GM12878 (cell line): ENCODE results near the gene PSMA2. TPM values are rescaled to one million over a fixed set of nuclear protein-coding genes. Genes with fewer than 3 reads are reported as not detected.

Experiments used
- ATAC-seq: fragments of 200-7000 bp; cut with Tn5 transposase; 3 replicates; pipeline ENCODE4 v1.9.1; 2020; ENCODE audit warnings: mild to moderate bottlenecking, moderate library complexity
- BruUV-seq: library from RNA; stranded (reverse); fragments of 400-500 nt; replicated peaks from 2 replicates; lab custom pipeline; 2021; lab: Mats Ljungman, UMichigan
- CTCF ChIA-PET: fragments of 300-600 bp; sonication (Branson Sonifier 250); formaldehyde crosslinking; extraction: SDS; loops from one replicate; lab custom pipeline; 2021; ENCODE audit warnings: inconsistent platforms; lab: Yijun Ruan, JAX
- POLR2A ChIA-PET: fragments of 350-600 bp; formaldehyde crosslinking; extraction: SDS; loops from one replicate; lab custom pipeline; 2021; ENCODE audit warnings: inconsistent platforms; lab: Charles Lee
- RAD21 ChIA-PET: fragments of 300-600 bp; sonication (Branson Sonifier 250); formaldehyde crosslinking; loops from one replicate; lab custom pipeline; 2023; ENCODE audit warnings: antibody characterized with exemption; ENCODE audit not compliant: unreplicated experiment; lab: Charles Lee
- SMC1A ChIA-PET: fragments of 300-600 bp; sonication (Branson Sonifier 250); formaldehyde crosslinking; loops from one replicate; lab custom pipeline; 2023; ENCODE audit not compliant: unreplicated experiment, uncharacterized antibody; lab: Charles Lee
- DNase-seq: peaks from one replicate; pipeline ENCODE4 v3.0.0-alpha.2; 2011; ENCODE audit warnings: low read depth, low spot score
- FAIRE-seq: peaks from 3 replicates; lab custom pipeline; 2011; peaks lifted over from hg19 to GRCh38; lab: Jason Lieb, UNC
- H2AFZ ChIP-seq: 2 replicates; pipeline ENCODE4 v1.6.0; 2011; ENCODE audit warnings: low read depth, low read length, control low read depth; ENCODE audit not compliant: control insufficient read depth
- H3K27ac ChIP-seq: 2 replicates; pipeline ENCODE4 v1.5.1; 2011; ENCODE audit warnings: control low read depth; ENCODE audit not compliant: control insufficient read depth, insufficient read depth
- H3K27me3 ChIP-seq, 2 experiments: replicated peaks in 1 of 2; 2 replicates each; pipeline versions ENCODE4 v1.6.0 to v1.6.1; 2011; ENCODE audit warnings: low read length in 1 of 2; ENCODE audit not compliant: control insufficient read depth in 2 of 2, insufficient read depth in 2 of 2
- H3K36me3 ChIP-seq, 2 experiments: 2 replicates each; pipeline ENCODE4 v1.5.1; 2011; ENCODE audit warnings: low read length in 1 of 2; ENCODE audit not compliant: control insufficient read depth in 2 of 2, insufficient read depth in 2 of 2
- H3K4me1 ChIP-seq: 2 replicates; pipeline ENCODE4 v1.6.1; 2011; ENCODE audit warnings: mild to moderate bottlenecking, low read length, moderate library complexity, mixed read lengths; ENCODE audit not compliant: control insufficient read depth, insufficient read depth
- H3K4me2 ChIP-seq: 2 replicates; pipeline ENCODE4 v1.6.0; 2011; ENCODE audit warnings: control low read depth; ENCODE audit not compliant: control insufficient read depth, insufficient read depth
- H3K4me3 ChIP-seq: fragments of 200-600 bp; sonication (generic); 2 replicates; pipeline ENCODE4 v1.5.1; 2016
- H3K79me2 ChIP-seq: 2 replicates; pipeline ENCODE4 v1.6.0; 2011; ENCODE audit warnings: low read length; ENCODE audit not compliant: control insufficient read depth, insufficient read depth
- H3K9ac ChIP-seq: 2 replicates; pipeline ENCODE4 v1.8.0; 2011; ENCODE audit warnings: low read length, control low read depth, mixed read lengths; ENCODE audit not compliant: control insufficient read depth, insufficient read depth
- H3K9me3 ChIP-seq: replicated peaks from 3 replicates; pipeline ENCODE4 v1.5.1; 2011; ENCODE audit warnings: mild to moderate bottlenecking, low read length; ENCODE audit not compliant: control insufficient read depth, insufficient read depth
- H4K20me1 ChIP-seq: 2 replicates; pipeline ENCODE4 v1.6.0; 2011; ENCODE audit not compliant: control insufficient read depth, insufficient read depth
- BMI1 ChIP-seq: fragments of 450-650 bp; IDR thresholded peaks from 2 replicates; pipeline ENCODE4 v1.6.1; 2016; ENCODE audit warnings: mild to moderate bottlenecking, moderate library complexity, borderline replicate concordance
- CHD1 ChIP-seq: IDR thresholded peaks from 2 replicates; pipeline ENCODE4 v1.6.1; 2012; ENCODE audit warnings: low read depth, low read length, improper control_type of control experiment
- DPF2 ChIP-seq: fragments of 450-650 bp; IDR thresholded peaks from 2 replicates; pipeline ENCODE4 v1.6.1; 2017; ENCODE audit warnings: mild to moderate bottlenecking
- EP300 ChIP-seq, 2 experiments: fragments of 150-350 bp in 1 of 2; IDR thresholded peaks; 2 replicates each; pipeline ENCODE4 v1.6.1; 2011 to 2012; ENCODE audit warnings: low read depth in 2 of 2, low read length in 2 of 2, borderline replicate concordance in 1 of 2, improper control_type of control experiment in 1 of 2, inconsistent platforms in 1 of 2; ENCODE audit not compliant: control insufficient read depth in 1 of 2
- HDAC6 ChIP-seq: fragments of 200-600 bp; sonication (generic); IDR thresholded peaks from one replicate; pipeline ENCODE4 v1.8.0; 2017; ENCODE audit warnings: antibody characterized with exemption; ENCODE audit not compliant: unreplicated experiment
- JUNB ChIP-seq: IDR thresholded peaks from 2 replicates; pipeline ENCODE4 v1.6.1; 2016; ENCODE audit warnings: antibody characterized with exemption, mild to moderate bottlenecking
- MEF2B ChIP-seq: fragments of 450-650 bp; IDR thresholded peaks from 2 replicates; pipeline ENCODE4 v1.6.1; 2018; ENCODE audit warnings: mild to moderate bottlenecking, moderate library complexity; ENCODE audit not compliant: partially characterized antibody, poor library complexity, severe bottlenecking
- MYB ChIP-seq: fragments of 150-350 bp; IDR thresholded peaks from 2 replicates; pipeline ENCODE4 v1.6.1; 2014; ENCODE audit warnings: mild to moderate bottlenecking, low read depth, low read length, borderline replicate concordance
- POU2F2 ChIP-seq: IDR thresholded peaks from 3 replicates; pipeline ENCODE4 v1.6.1; 2011; ENCODE audit warnings: low read depth, mild to moderate bottlenecking, low read length, borderline replicate concordance
- RBBP5 ChIP-seq: fragments of 200-600 bp; sonication (generic); conservative IDR thresholded peaks from 2 replicates; pipeline ENCODE4 v1.6.1; 2016
- STAT1 ChIP-seq: fragments of 450-650 bp; conservative IDR thresholded peaks from 2 replicates; pipeline ENCODE4 v1.6.1; 2014; ENCODE audit warnings: antibody characterized with exemption, mild to moderate bottlenecking
- TAF1 ChIP-seq: IDR thresholded peaks from 2 replicates; pipeline ENCODE4 v1.6.1; 2011; ENCODE audit warnings: mild to moderate bottlenecking, low read depth, low read length, borderline replicate concordance
- TARDBP ChIP-seq: IDR thresholded peaks from 2 replicates; pipeline ENCODE4 v1.6.1; 2016; ENCODE audit warnings: borderline replicate concordance
- YBX1 ChIP-seq: fragments of 450-650 bp; IDR thresholded peaks from 2 replicates; pipeline ENCODE4 v1.6.1; 2016; ENCODE audit warnings: antibody characterized with exemption
- ZBTB40 ChIP-seq: fragments of 450-650 bp; IDR thresholded peaks from 2 replicates; pipeline ENCODE4 v1.6.1; 2016; ENCODE audit warnings: mild to moderate bottlenecking, moderate library complexity, borderline replicate concordance
- WGBS: methylation state at CpG from one replicate; pipeline ENCODE4 v1.1.6; 2016; ENCODE audit warnings: low lambda C conversion rate; ENCODE audit not compliant: insufficient replicate concordance, insufficient coverage; ENCODE audit errors: missing lambda C conversion rate; 5-methylcytosine and 5-hydroxymethylcytosine counted together
- in situ Hi-C: fragments of 300-500 bp; cut with MboI; formaldehyde crosslinking; loops from 9 replicates; pipeline ENCODE4 v1.14.3; 2018; ENCODE audit warnings: mixed read lengths
- intact Hi-C: fragments of 100-400 bp; cut with micrococcal nuclease; formaldehyde crosslinking; loops from one replicate; pipeline ENCODE4 v1.14.2; 2022; ENCODE audit not compliant: unreplicated experiment
- polyA plus RNA-seq, 11 experiments: library from polyadenylated mRNA; depleted of rRNA in 4 of 11; unstranded in 6 of 11; stranded (reverse) in 5 of 11; fragments of >200 nt; fragmentation: Nextera tagmentation in 4 of 11; fragmentation: Illumina TruSeq in 1 of 11; extraction: Ambion mirVana in 4 of 11; extraction: Trizol in 1 of 11; gene quantifications; 1 replicate in 1 of 11; 2 replicates in 10 of 11; pipeline versions ENCODE4 v1.2.1 to v1.2.3, GENCODE V29; 2011 to 2016; ENCODE audit warnings: inconsistent platforms in 2 of 11, missing spikeins in 2 of 11, low read depth in 1 of 11
- total RNA-seq, 4 experiments: library from RNA; depleted of rRNA in 3 of 4; stranded (reverse); fragments of >200 nt in 3 of 4; fragmentation: Illumina TruSeq in 1 of 4; extraction: Trizol in 1 of 4; gene quantifications; 2 replicates each; pipeline versions ENCODE4 v1.2.1 to v1.2.3, GENCODE V29; 2013 to 2021

The PSMA2 gene
- total and polyA plus RNA-seq, 10 of the 15 experiments (the other 5 are each of a cell fraction or from before 2014, with no cell fraction given), result 129 to 1,223 (median 317) TPM

GRCh38 chr7:42910306-42910705 is 21.7 kb downstream of the PSMA2 start:
- no peak overlapping the region for H3K27ac ChIP-seq
- POLR2A ChIA-PET, result interaction anchor here (0.6 to 0.9 kb wide), 2 partner anchors 22 to 932 kb away, joined by 3 to 4 read pairs; partner anchors contain the start of genes MRPL32 and PSMA2
- SMC1A ChIA-PET, result interaction anchor here (1.3 to 2.5 kb wide), 6 partner anchors 13 to 969 kb away, joined by 3 to 8 read pairs (median 5); partner anchors contain the start of genes MRPL32 and PSMA2
- CTCF ChIA-PET, result interaction anchor here (0.6 to 2.2 kb wide), 5 partner anchors 23 to 351 kb away, joined by 3 to 6 read pairs (median 3); no protein-coding TSS in a partner anchor
- ATAC-seq, result no peak
- intact Hi-C loops, result no loop called here
- peak overlapping the region; percentile 89 for H3K4me2 ChIP-seq
- no peak overlapping the region for H2AFZ ChIP-seq
- no peak overlapping the region for H3K4me3 ChIP-seq
- no peak overlapping the region for H3K9ac ChIP-seq
- no peak for FAIRE-seq
- no peaks in the 10 kb centered on the region for H3K9me3 ChIP-seq
- TF ChIP-seq MEF2B, result no peak
- TF ChIP-seq POU2F2, result no peak
- no peak for TF ChIP-seq JUNB
- TF ChIP-seq BMI1, result no peak
- no peak for TF ChIP-seq EP300 (IDR thresholded peaks at IDR 0.05; ENCODE audit: borderline replicate concordance in 1 of 2, control insufficient read depth in 1 of 2, low read depth in 2 of 2, low read length in 2 of 2)
- no peaks in the 10 kb centered on the region for H3K27me3 ChIP-seq
- DNase-seq, result no peak
- 98% methylated on average over 2 of the region's 2 CpGs for WGBS
- no peaks in the 10 kb centered on the region for H4K20me1 ChIP-seq
- H3K79me2 ChIP-seq, result peaks cover 2% of the 10 kb centered on the region; the same call in 1 of the 2 replicates
- BruUV-seq, result no TSS peak
- no peaks in the 10 kb centered on the region; a peak in 1 of 4 replicates for H3K36me3 ChIP-seq
- in situ Hi-C loops, result no loop called here
- RAD21 ChIA-PET, result interaction anchor here (0.7 to 1.2 kb wide), 4 partner anchors 14 to 672 kb away, joined by 3 to 6 read pairs (median 4); partner anchors contain the start of genes MRPL32, PSMA2 and STK17A
- H3K4me1 ChIP-seq, result peaks cover 15% of the 10 kb centered on the region

- CTCF ChIA-PET, result interaction anchor here (1.0 to 1.2 kb wide), 2 partner anchors 13 to 24 kb away, joined by 4 to 6 read pairs; partner anchors contain the start of genes MRPL32 and PSMA2
- H3K79me2 ChIP-seq, result peaks cover 2% of the 10 kb centered on the region; the same call in 1 of the 2 replicates
- RAD21 ChIA-PET, result interaction anchor here (0.6 kb wide), 1 partner anchor 362 kb away, joined by 3 read pairs; no protein-coding TSS in a partner anchor
- POLR2A ChIA-PET, result no interaction called here
- ATAC-seq (no peak), FAIRE-seq (no peak), DNase-seq (no peak)
- intact Hi-C loops, result no loop called here
- BruUV-seq, result no TSS peak
- H3K9ac ChIP-seq, result no peak overlapping the region
- H3K4me2 ChIP-seq, result no peak overlapping the region
- no peak overlapping the region for H3K4me3 ChIP-seq
- peaks cover 3% of the 10 kb centered on the region; the same call in 1 of the 2 replicates for H3K4me1 ChIP-seq
- no peaks in the 10 kb centered on the region for H3K27me3 ChIP-seq
- in situ Hi-C loops, result no loop called here
- no peaks in the 10 kb centered on the region for H3K36me3 ChIP-seq
- no peaks in the 10 kb centered on the region for H4K20me1 ChIP-seq
- no peak overlapping the region for H2AFZ ChIP-seq
- H3K9me3 ChIP-seq, result no peaks in the 10 kb centered on the region
- SMC1A ChIA-PET, result interaction anchor here (2.1 kb wide), 1 partner anchor 34 kb away, joined by 7 read pairs; no protein-coding TSS in a partner anchor
- H3K27ac ChIP-seq, result no peak overlapping the region
- TF ChIP-seq TARDBP (no peak), CHD1 (no peak), TAF1 (no peak), MYB (no peak), STAT1 (no peak), HDAC6 (no peak), ZBTB40 (no peak), DPF2 (no peak), YBX1 (no peak), RBBP5 (no peak)
These were observed 24.7 kb downstream of the PSMA2 start for GRCh38 chr7:42907316-42907715.
